Measurements from ENCODE around the gene UBE2O.
A peak's percentile ranks its signal among the peaks of the same experiment; 100 is the strongest.

Gene UBE2O

DNA sequence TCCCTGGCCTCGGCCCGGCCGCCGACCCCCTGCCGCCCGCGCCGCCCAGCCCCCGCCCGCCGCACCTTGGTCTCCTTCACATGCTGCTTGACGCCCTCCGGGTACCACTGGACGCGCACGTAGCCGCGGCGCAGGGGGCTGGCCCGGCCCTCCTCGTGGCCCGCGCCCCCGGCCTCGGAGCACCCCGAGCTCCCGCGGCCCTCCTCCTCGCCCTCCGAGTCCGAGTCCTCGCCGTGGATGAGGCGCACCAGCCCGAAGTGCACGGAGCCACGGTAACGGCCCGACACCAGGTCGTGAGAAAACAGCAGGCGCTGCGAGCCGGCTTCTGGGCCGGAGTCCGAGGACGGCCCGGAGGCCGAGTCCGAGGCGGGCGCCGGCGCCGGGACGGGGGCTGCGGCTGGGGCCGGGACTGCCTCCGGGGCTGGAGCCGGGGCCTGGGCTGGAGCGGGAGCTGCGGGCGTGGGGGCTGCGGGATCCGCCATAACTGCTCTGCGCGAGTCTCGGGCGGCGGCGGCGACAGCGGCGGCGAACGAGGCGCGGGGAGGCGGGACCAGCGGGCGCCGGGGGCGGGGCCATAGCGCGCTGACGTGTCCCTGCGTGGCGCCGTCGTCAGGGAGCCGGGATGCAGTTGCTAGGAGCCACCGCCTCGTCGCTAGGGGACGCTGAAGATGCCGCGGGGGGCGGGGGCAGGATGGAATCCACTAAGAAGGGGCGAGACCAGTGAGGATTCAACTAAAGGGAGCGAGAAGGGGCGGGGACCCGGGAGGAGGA lies at the start of gene UBE2O:
TSS of gene UBE2O (minus strand) at position 493 of the 771 bp plus-strand sequence. CDS start at position 482, 11 bp downstream.
- peak; percentile 79 to 87 (median 85) for DNase-seq (ENCODE audit: low read depth in 3 of 3)

DNA sequence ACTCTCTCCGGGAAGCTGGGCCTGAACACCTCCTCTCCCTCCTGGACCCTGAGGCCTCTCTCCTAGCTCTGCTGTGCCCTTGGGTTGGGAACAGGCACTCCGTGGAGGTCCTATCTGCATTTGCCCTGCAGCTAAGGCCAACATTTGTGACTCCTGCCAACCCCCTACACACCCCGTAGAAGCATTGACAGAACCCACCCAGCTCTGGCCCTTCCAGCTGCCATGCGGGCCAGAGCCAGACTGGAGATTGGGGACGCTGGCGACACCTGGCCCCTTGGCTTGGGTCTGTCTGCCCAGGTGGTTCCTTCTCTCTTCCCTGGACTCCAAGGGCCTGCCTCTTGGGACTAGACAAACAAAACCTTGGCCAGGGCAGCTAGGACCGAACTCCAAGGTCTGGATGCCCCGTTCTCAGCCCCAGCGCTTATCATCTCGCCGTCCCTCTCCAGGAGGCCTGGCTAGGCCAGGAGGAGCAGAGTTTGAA lies 48.9 kb upstream of the UBE2O start:
- DNase-seq (ENCODE audit: low read depth in 3 of 3): no peak

DNA sequence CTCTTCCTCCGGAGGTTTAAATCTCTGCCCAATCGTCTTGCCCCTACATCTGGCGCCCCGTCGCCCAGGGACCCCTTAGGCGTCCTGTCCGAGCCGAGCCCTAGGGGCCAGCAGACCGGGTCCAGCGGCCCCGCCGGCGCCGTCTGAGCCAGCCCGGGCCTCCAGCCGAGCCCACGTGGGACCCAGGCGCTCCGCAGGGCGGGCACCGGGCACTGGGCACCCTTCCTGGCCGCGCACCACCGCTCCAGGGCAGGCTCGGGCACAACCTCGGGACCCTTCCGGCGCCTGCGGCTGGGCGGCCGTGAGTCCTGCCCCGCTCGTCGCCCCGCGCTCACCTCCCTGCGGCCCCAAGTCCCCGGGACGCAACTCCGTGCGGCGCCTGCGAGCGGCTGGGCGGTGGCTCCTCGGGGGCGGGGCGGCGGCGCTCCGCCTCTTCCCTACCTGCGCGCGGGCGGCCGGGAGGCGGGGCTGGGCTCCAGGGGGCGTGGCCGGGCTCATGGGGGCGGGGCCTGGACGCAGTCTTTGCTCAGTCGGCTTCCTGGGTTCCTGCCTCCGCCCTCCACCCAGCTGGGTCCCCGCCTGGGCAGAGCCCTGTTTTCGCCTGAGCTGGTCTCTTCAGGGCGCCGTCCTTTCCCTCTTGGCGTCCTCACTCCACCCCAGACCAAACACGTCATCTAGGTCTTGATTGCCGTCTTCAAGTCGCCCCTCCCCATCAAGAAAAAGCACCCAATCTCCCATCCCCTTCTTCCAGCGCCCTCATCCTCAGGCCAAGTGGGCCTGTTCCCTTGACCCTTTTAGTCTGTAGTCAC lies 48.3 kb upstream of the UBE2O start, which contains the start of gene RHBDF2:
TSS of gene RHBDF2 (minus strand) at position 406 of the 809 bp plus-strand sequence. CDS start 19,899 bp downstream, outside the sequence.
- DNase-seq (ENCODE audit: low read depth in 3 of 3): peak; percentile 95 to 96 (median 96)

DNA sequence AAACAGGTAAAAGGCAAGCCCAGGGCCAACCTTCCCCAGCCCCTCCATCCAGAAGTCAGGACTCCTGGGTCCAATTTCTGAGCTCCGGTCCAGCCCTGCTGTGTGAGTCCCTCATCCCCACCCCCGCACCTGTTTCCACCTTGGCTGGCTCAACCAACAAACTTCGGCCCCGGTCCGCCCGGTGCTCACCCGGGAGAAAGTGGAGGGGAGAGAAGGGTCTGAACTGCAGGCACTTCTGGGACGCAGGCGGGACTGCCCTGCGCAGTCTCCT lies 47.7 kb upstream of the UBE2O start:
- no peak for DNase-seq (ENCODE audit: low read depth in 3 of 3)

DNA sequence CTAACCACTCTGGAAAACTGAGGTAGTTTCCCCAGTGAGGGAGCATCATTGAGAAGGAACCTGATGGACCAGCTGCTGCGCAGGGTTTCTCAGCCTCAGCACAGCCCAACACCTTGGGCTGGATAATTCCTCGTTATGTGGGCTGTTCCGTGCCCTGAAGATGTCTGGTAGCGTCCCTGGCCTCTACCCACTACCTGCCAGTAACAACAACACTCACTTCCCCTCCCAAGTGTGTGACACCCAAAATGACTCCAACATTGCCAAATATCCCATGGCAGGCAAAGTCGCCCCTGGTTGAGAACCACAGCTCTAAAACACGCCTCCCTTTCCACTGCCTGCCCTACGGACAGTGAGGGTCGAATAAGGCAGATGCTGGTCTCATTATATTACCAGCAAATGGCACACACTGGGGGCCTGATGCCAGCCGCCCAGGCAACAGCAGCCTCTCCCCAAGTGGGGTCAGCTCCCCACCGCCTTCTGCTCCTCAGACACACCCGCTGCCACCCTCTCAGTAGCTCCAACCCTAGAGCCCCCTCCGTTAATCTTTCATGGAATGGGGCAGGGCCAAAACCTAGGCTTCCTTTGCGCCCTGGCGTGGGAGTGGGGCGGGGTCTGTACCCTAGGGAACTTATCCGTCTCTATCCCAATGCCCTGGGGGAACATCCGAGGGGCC lies 47.3 kb upstream of the UBE2O start:
- no peak for DNase-seq (ENCODE audit: low read depth in 3 of 3)

DNA sequence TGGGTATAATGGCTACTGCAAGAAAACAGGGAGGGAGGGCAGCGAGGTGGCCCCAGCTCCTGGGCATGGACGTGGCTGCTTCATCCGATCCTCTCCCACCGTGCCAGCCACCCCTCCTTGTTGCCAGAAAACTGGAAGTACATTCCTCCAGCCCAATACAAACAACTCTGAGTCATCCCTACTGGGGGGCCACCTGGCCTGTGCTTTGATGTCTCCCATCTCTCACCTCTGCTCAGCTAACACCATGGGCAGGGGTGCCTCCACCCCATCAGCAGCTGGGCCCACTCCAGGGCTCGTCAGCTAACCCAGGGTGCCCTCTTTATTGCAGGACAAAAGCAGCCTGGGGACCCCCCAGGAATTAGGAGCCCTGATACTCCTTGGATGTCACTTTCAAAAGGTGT lies 46.3 kb upstream of the UBE2O start:
- DNase-seq (ENCODE audit: low read depth in 3 of 3): no peak

DNA sequence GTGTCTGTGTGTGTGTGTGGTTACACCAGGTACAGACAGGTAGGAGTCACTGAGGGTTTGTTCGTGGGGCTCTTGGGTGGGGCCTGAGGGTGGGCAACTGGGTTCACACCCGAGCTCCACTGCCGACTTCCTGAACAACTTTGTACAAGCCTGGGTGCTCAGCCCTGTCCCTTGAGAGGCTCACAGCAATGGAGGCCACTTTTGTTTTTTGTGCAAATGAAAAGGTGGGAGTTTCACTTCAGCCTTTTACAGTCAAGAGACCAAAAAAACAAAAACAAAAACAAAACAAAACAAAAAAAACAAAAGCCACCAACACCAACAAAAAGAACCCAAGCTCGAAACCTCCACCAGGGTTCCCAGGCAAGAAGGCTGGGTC lies 45.9 kb upstream of the UBE2O start:
- no peak for DNase-seq (ENCODE audit: low read depth in 3 of 3)

DNA sequence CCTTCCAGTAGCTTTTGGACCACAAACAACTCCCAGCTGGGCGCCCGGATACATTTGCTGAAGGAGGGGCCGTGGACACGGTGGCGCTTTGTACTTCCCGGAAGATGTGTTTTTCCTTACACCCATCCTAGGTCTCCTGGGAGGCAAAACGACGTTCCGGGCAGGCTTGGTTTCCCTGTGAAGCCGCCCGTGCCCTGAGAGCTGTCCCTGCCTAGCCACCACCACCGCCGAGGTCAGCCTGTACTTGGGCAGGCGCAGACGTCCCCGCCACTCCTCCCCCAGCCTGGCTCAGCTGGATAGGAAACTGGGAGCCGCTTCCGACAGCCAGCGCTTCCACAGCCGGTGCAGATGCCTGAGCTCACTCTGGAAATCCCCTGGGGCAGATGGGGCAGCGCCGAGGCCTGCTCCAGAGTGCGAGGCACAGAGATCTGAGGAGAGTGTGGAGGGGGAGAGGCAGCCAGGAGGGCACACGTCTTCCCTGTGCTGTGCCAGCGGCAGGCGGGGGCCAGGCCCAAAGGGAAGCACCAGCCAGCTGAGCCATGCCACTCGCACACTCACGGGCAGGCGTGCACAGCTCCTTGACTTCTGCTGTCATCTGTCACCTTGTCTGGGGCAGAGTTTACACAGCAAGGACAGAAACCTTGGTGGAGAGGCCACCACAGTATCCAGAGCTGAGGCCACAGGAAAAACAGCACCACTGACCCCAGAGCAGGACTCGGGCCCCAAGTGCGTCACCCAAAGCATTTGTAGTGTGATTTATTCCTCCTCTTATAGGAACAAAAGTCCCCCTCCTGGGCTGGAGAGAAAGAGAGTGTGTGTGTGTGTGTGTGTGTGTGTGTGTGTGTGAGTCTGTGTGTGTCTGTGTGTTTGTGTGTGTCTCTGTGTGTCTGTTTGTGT lies 45.3 kb upstream of the UBE2O start:
- no peak for DNase-seq (ENCODE audit: low read depth in 3 of 3)

DNA sequence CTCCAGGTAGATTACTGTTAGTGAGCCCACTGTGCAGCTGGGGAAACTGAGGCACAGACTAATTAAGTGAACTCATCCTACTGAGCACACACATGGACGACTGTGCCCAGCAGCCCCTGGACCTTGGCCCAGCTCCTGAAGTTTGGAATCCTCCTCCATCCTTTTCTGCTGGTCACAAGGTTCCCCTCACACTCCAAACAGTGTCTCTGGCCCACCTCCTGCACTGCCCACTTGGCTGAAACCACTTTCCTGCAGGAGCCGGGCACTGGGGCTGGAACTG lies 44.7 kb upstream of the UBE2O start:
- no peak for DNase-seq (ENCODE audit: low read depth in 3 of 3)

DNA sequence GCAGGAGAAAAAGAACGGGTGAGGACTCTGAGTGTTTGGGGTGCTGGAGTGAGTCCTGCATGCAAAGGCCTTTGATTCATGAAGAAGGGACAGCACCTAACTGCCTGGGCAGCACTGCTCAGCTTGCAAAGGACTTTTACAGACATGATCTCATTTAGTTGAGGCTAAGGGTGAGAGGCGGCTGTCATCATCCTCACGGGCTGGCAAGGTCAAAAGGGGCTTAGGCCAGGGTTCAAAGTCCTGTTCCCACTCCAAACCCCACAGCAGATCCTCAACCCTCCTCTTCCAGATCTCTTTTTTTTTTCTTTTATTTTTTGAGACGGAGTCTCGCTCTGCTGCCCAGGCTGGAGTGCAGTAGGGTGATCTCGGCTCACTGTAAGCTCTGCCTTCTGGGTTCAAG lies 43.5 kb upstream of the UBE2O start:
- no peak for DNase-seq (ENCODE audit: low read depth in 3 of 3)

DNA sequence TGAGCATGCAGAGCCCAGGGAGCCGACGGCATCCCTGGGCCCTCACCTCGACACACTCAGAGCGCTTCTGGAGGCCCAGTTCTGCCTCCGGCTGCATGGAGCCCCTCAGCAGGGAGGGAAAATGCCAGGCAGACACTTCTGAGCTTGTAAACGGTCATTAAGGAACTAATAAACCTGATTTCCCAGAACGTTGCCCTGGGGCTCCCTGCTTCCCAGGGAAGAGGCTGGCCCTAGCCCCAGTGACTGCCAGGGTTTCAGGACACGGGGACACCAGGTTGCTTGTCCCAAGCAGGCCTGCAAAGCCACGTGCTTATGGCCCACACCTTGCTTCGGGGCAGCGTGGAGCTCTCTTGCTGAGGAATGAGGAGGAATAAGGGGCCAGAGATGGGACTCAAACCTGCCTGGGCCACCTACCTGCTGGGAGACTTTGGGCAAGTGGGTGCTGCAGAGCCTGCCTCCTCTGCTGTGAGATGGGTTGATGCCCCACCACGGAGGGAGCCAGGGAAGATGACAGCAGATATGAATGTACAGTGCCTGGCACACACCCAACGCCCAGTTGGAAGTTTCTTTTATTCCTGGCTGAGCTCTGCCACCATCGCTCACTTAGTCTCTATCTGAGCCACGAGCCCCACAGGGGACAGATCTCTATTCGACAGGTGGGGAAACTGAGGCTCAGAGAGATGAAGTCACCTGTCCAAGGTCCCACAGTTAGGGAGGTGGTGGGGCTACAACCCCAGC lies 42.9 kb upstream of the UBE2O start:
- no peak for DNase-seq (ENCODE audit: low read depth in 3 of 3)

DNA sequence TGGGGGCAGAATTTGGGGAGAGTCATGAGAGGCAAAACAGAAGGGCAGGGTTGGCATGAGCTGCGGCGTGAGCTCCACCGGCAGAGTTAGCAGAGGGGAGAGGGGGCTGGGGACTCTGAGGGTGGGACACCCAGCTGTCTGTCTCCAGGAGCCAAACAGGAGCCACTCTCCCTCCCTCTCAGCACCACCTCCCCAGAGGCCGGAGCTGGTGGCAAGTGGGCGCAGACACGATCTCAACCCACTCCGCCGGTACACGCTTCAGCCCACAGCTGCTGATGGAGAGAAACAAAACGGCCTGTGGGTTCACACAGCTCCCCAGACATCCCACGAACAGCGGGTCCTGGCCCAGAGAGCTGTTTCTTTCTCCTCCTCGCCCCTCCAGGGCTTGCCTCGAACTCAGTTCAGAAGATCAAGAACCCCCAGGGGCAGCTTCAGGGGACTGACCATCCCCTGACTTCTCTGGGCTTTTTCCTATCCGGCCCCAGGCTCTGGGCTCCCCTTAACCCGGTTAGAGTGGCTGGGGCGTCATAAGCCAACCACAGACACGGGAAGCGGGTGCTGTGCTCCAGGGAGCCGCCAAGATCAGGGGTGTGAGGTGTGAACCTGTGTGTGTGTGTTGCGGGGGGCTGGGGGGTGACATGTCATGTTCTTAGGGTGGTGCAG lies 40.7 kb upstream of the UBE2O start:
- DNase-seq (ENCODE audit: low read depth in 3 of 3): no peak

DNA sequence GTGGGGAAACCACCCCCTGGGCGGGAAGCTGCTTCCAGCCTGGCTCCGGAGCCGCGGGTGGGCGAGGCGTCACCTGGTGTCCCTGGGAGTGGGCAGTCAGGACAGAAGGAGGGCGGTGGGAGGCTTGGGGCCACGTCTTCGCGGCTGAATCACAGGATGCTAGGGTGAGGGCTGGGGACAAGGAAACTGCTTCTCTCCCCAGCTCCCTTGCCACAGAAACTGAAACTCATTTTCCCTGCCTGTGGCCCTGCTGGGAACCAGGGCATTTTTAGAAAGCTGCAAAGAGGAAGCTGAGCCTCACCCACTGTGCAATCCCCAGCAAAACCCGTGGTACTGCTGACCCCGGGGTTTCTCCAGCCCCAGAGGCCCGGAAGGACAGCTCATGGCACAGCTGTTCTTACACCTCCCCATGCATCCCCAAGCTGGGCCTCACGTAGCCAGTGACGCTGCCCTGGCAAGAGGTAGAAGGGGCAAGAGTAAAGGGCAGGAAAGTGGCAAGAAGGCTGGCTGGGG lies 40.1 kb upstream of the UBE2O start:
- DNase-seq (ENCODE audit: low read depth in 3 of 3): no peak

DNA sequence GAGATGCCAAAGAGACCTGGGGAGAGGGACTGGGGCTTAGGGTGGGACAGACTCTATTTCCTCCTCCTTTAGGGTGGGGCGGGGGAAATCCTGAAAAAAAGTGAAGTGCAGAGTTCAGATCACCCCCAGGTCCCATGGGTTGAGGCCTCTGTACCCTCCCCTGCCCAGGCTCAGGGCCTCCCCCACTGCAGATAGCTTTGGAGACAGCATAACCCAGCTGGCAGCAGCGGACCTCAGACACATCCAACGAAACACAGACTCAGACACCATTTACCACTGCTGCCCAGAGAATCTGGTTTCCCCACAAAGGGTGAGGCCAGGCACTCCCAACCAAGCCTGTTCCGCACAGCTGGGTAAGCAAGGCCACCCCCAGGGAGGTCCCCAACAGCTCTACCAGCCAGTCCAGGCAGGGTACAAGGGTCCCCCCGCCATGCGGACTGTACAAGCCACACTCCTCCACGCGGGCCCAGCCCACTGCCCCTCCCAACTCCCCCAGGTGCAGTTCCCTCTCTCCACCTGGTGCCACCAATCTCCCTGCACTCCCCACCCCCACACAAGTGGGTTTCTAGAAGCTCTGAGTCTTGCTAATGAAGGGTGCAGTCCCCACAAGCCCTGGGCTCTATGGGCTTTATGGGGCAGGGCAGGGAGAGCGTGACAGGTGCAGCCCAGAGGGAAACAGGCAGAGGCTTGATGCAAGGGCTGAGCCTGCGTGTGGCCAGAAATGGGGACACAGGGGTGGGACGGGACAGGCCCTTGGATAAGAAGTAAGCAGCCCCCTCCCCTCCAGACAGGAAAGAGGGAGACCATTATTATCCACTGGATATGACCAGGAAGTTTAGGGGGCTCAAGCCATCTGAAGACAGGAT lies 39.4 kb upstream of the UBE2O start:
- no peak for DNase-seq (ENCODE audit: low read depth in 3 of 3)

DNA sequence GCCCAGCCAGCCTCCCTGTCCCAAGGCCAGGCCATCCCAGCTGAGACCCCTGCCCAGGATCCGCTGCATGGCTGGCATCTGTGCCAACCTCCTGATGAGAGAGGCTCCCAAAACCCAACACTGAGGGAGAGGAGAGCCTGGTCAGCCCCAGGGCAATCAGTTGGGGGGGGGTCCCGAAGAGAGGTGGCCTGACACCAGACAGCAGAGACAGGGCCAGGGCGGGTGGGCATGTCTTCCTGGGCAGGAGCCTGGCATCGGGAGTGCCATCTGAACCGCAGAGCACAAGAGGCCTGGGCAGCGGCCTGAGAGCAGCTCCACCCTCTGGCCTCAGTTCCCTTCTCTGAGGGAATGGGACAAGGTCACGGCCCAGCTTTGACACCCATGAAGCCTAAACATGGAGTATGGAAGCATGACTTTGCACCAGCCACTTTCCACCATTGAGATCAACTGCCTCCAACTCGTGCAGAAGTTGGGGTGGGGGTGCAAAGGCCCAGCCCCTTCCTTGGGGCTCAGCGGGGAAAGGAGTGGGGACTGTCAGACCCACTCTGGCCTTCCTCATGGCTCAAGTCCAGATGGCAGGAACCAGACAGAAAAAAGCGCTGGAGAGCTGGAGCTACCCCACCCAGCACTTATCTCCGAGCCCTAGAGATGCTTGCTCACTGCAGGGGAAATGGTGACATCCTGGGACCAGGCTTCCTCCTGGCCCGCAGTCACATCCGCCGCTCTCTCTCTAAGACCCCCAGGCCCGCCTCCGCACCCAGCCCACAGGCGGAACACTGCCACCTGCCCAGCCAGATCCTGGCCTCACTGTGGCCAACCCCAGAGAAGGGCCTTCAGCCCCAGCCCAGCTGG lies 38.5 kb upstream of the UBE2O start:
- DNase-seq (ENCODE audit: low read depth in 3 of 3): no peak

DNA sequence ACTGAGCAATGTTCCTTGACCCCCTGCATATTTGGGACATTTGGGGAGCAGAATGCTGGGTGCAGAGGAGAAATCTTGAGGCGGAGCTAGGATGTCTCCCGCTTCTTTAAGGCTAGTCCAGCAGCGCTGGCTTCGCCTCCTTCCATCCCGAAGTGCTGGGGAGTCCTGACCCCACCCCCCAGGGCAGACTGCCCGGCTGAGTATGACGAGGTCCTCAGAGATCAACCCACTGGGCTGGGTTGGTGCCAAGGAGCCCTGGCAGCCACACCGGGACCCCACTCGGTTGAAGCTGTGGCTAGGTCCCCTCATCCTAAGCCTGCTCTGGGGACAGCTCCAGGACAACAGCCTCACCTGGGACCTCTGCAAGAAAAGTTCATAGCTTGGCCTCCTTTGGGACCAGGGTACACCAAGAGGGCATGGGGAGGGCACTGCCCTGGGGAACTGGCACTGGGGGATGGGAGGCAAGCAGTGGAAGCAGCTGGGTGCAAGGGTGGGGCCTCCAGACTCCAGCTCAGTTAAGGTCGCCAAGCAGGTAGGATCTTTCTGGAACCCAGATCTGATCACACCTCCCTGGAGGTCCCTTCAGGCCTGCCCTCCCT lies 37.3 kb upstream of the UBE2O start:
- no peak for DNase-seq (ENCODE audit: low read depth in 3 of 3)

DNA sequence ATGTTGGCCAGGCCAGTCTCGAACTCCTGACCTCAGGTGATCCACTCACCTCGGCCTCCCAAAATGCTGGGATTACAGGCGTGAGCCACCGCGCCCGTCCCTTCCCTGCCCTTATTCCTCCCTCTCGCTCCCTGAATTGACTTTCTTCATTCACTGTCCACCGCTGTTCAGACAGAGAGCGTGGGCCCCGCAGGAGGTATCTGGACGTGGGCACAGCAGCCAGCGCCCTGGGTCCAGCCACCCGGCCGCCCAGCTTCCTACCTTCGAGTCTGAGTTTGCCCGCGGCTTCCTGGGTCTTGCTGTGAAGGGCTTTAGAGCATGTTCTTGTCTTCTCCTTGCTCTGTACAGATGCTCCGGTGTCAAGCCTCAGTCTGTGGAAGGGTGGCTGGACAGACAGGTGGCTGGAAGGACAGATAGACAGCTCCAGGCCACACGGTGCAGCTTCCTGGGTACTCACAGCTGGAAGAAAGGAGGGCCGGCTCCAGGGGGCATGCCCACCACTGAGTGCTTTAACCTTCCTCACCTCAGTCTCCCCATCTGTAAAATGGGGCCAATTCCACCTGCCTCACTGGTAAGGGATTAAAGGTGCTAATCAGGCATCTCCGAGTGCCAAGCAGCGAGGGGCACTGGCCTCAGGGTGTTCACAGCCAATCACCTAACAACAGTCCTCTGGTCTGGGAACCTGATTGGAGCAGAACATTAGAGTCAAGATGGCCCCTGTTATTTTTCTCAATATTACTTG lies 34.7 kb upstream of the UBE2O start:
- no peak for DNase-seq (ENCODE audit: low read depth in 3 of 3)

Measured in stimulated activated CD4-positive, alpha-beta T cell treated with anti-CD3 and anti-CD28 coated beads, TNF-alpha, amount 100 ng/mL, for 4 hours (primary cell).